GM12892 (cell line): ENCODE measurements around the gene RAB36.

ENCODE experiments used
- POLR2A ChIP-seq: IDR thresholded peaks from 2 replicates; pipeline ENCODE4 v1.6.1; 2011; ENCODE audit warnings: low read depth, low read length, control low read depth
- POLR2AphosphoS5 ChIP-seq: IDR thresholded peaks from 2 replicates; pipeline ENCODE4 v1.6.1; 2011; ENCODE audit warnings: low read depth, low read length, control low read depth
- TAF1 ChIP-seq: IDR thresholded peaks from 2 replicates; pipeline ENCODE4 v1.6.1; 2011; ENCODE audit warnings: low read depth, mild to moderate bottlenecking, control low read depth, low read length, borderline replicate concordance

- TF ChIP-seq POLR2A, result no peak
- TF ChIP-seq POLR2AphosphoS5, result no peak
- no peak for TF ChIP-seq TAF1
Observed at GRCh38 chr22:23145878-23146470, 697 bp downstream of the RAB36 start.
